Peyer's patch (tissue), 4 donors: ENCODE data around the gene SLC15A1.

Experiments used
- CTCF ChIP-seq, 6 experiments: fragments of 450-650 bp in 4 of 6; fragments of 200-600 bp in 2 of 6; sonication (generic) in 1 of 6; IDR thresholded peaks; one replicate each; pipeline ENCODE4 v1.5.1; 2017 to 2019; ENCODE audit warnings: antibody characterized with exemption in 6 of 6, mild to moderate bottlenecking in 3 of 6, moderate library complexity in 1 of 6
- POLR2A ChIP-seq, 2 donors: fragments of 450-650 bp; IDR thresholded peaks; one replicate each; pipeline ENCODE4 v1.5.1; 2017; ENCODE audit warnings: antibody characterized with exemption in 2 of 2, mild to moderate bottlenecking in 2 of 2, moderate library complexity in 2 of 2

DNA sequence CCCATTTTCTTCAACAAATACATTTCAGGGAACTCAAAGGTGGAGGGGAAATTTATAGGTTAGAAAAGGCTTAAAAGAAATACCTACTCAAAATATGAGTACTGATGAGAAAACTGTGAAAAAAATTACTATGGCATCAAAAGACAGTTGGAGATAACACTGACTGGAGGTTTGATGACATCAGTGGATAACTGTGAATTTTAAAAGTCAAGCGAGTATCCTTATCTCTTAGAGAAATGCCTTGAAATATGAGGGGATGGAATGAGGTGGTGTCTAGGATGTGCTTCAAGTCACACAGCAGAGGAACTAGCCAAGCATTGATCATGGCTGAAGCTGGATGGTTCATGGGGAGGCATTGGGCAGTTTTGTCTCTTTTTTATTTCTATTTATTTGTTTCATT is 27.2 kb upstream of the SLC15A1 start:
- TF ChIP-seq CTCF (IDR thresholded peaks at IDR 0.05), result no peak
- no peak for TF ChIP-seq POLR2A (IDR thresholded peaks at IDR 0.05)
